ENCODE results near the gene IGF2BP3. TPM values are rescaled to one million over a fixed set of nuclear protein-coding genes. Genes with fewer than 3 reads are reported as not detected.

The IGF2BP3 gene
- total RNA-seq, 1 donor from 2014 or later = 12.4 TPM

DNA sequence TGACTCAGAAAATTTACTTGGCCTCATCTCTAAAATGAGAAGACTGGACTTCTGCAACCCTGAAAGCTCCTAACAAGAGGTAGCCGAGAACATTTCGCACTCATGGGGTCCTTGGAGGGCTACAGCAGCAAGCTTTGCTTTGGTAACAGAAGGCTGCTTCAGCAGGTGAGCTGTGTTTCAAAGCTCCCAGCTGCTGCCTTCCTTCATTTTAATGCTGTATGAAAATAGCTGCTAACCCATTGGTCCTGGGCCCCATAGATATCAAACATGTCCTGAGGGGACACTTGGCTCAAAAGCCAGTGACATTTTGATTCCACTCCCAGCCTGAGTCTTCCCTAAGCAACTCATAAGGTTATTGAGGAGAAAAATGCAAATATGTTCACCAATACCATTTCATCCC, 185.4 kb downstream of the IGF2BP3 start:
- Histone ChIP-seq H3K27me3 (ENCODE audit: control insufficient read depth, insufficient read depth, low read length) (no peaks in the 10 kb centered on the region), H3K36me3 (ENCODE audit: control insufficient read depth, insufficient read depth, low read length) (no peaks in the 10 kb centered on the region), H3K4me3 (ENCODE audit: low read depth, low read length) (no peak overlapping the region)
- FAIRE-seq = no peak
- no peak for DNase-seq (ENCODE audit: low read depth)
- TF ChIP-seq, protein P1, sequence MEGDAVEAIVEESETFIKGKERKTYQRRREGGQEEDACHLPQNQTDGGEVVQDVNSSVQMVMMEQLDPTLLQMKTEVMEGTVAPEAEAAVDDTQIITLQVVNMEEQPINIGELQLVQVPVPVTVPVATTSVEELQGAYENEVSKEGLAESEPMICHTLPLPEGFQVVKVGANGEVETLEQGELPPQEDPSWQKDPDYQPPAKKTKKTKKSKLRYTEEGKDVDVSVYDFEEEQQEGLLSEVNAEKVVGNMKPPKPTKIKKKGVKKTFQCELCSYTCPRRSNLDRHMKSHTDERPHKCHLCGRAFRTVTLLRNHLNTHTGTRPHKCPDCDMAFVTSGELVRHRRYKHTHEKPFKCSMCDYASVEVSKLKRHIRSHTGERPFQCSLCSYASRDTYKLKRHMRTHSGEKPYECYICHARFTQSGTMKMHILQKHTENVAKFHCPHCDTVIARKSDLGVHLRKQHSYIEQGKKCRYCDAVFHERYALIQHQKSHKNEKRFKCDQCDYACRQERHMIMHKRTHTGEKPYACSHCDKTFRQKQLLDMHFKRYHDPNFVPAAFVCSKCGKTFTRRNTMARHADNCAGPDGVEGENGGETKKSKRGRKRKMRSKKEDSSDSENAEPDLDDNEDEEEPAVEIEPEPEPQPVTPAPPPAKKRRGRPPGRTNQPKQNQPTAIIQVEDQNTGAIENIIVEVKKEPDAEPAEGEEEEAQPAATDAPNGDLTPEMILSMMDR (IDR thresholded peaks at IDR 0.05; ENCODE audit: insufficient read depth, low read length, severe bottlenecking) = no peak

DNA sequence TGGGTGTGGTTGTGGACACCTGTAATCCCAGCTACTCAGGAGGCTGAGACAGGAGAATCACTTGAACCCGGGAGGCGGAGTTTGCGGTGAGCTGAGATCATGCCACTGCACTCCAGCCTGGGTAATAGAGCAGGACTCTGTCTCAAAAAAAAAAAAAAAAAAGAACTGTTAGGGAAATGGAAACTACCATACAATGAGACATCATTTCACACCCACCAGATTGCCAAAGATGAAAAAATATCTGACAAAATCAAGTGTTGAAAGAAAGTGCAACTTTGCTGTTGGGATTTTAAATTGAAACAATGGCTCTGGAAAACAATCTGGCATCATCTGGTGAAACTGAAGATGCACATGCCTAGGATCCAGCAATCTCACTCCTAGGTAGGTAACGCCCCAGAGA, 187.2 kb downstream of the IGF2BP3 start:
- H3K27me3 ChIP-seq (ENCODE audit: control insufficient read depth, insufficient read depth, low read length) = no peaks in the 10 kb centered on the region
- no peak for FAIRE-seq
- no peaks in the 10 kb centered on the region for H3K36me3 ChIP-seq (ENCODE audit: control insufficient read depth, insufficient read depth, low read length)
- DNase-seq (ENCODE audit: low read depth) = no peak
- TF ChIP-seq, protein P1 (IDR thresholded peaks at IDR 0.05; ENCODE audit: insufficient read depth, low read length, severe bottlenecking) = no peak
- no peak overlapping the region for H3K4me3 ChIP-seq (ENCODE audit: low read depth, low read length)

DNA sequence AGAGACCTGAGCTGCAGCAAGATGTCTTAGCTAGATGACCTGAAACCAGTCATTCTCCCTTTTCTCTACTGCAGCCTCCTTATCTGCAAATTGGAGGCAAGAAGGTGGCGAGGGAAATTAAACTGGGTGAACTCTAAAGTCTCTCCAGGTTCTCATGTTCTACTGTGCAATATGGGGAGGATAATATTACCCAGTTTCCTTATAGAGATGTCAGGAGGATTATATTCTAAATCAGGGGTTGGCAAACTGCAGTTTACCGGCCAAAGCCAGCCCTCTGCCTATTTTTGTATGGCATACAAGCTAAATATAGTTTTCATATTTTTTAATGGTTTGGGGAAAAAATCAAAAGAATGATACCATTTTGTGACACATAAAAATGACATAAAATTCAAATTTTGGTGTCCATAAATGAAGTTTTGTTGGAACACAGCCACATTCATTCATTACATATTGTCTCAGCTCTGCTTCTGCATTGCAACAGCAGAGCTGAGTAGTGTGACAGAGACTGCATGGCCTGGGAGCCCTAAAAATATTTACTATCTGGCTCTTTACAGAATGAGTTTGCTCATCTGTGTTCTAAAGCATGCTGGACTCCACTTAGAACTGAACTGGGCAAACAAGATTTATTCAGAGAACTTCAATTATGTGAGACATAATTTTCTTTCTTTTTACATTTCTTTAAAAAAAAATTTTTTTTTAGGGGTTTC, 190.3 kb downstream of the IGF2BP3 start:
- DNase-seq (ENCODE audit: low read depth) = no peak
- TF ChIP-seq, protein P1 (IDR thresholded peaks at IDR 0.05; ENCODE audit: insufficient read depth, low read length, severe bottlenecking) = no peak
- H3K36me3 ChIP-seq (ENCODE audit: control insufficient read depth, insufficient read depth, low read length) = no peaks in the 10 kb centered on the region
- H3K27me3 ChIP-seq (ENCODE audit: control insufficient read depth, insufficient read depth, low read length) = no peaks in the 10 kb centered on the region
- FAIRE-seq = no peak
- H3K4me3 ChIP-seq (ENCODE audit: low read depth, low read length) = no peak overlapping the region

DNA sequence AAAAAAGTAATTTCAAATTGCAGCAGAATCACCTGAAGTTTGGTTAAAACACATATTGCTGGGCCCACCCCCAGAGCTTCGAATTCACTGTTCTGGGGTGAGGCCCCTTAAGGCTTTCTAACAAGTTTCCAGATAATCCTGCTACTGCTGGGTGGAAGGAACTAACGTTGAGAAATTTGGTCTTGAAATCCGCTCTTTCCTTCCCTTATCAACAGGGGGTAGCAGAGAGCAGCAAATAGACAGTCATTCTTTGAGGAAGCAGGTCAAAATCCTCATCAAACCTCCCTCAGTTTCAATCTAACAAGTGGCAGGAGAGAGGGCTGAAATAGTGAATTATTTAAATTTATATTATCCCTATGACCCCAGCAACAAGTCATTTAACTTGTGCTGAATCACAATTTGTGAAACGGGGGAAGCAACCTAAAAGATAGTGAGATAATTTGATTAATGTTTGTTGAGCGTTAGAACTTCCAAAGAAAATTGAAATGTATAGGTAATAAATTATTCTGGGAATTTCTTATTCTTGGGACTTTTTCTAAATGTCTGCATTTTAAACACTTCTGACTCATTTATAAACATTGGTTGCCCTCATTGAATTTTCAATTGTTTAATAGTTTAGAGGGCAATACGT, 192.8 kb downstream of the IGF2BP3 start:
- no peak for FAIRE-seq
- TF ChIP-seq, protein P1 (IDR thresholded peaks at IDR 0.05; ENCODE audit: insufficient read depth, low read length, severe bottlenecking) = peak; percentile 80
- H3K4me3 ChIP-seq (ENCODE audit: low read depth, low read length) = no peak overlapping the region
- H3K36me3 ChIP-seq (ENCODE audit: control insufficient read depth, insufficient read depth, low read length) = no peaks in the 10 kb centered on the region
- peak; percentile 67 for DNase-seq (ENCODE audit: low read depth)
- H3K27me3 ChIP-seq (ENCODE audit: control insufficient read depth, insufficient read depth, low read length) = peaks cover 2% of the 10 kb centered on the region

DNA sequence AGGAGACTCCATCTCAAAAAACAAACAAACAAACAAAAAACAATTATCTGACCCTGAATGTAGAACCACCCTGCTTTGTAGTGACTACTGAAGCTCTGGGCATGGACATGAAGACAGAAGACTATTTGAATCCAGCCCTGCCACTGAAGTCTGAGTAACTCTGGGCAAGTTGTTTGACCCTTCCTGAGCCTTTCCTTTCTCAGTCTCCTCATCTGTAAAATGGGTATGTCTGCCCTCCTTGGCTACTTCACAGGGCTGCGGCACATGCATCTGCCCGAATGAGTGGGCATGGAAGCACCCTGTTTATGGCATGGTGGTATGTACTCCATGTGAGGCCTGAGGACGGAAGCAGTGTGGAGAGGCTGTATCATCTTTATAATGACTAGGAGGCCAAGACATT, 193.3 kb downstream of the IGF2BP3 start:
- no peaks in the 10 kb centered on the region for H3K36me3 ChIP-seq (ENCODE audit: control insufficient read depth, insufficient read depth, low read length)
- TF ChIP-seq, protein P1 (IDR thresholded peaks at IDR 0.05; ENCODE audit: insufficient read depth, low read length, severe bottlenecking) = no peak
- H3K4me3 ChIP-seq (ENCODE audit: low read depth, low read length) = no peak overlapping the region
- peaks cover 3% of the 10 kb centered on the region for H3K27me3 ChIP-seq (ENCODE audit: control insufficient read depth, insufficient read depth, low read length)
- DNase-seq (ENCODE audit: low read depth) (no peak), FAIRE-seq (no peak)

Data from bronchial epithelial cell (primary cell).